A549 (cell line): ENCODE data around the gene DCLK3.

Experiments used
- MAFK ChIP-seq: fragments of 450-650 bp; IDR thresholded peaks from 2 replicates; pipeline ENCODE4 v1.6.1; 2014; ENCODE audit not compliant: partially characterized antibody
- POLR2A ChIP-seq: IDR thresholded peaks from 2 replicates; pipeline ENCODE4 v1.6.1; 2012; ENCODE audit warnings: mild to moderate bottlenecking, low read length

DNA sequence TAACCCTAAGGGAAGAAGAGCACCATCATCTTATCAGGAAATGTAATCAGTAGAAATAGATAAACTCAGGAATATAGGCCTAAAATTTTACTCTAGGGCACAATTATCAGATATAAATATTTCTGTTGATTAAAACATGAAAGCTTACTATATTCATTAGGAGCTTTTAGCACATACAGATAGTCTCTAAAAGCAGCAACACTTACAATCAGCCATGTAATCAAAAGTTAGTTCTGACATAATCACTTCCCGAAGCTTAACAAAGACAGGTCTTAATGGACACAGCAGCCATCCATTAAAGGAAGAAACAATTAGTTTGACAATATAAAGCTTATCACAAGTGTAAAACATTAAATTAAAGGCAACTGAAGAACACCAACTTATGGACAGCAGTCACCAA lies 30.6 kb downstream of the DCLK3 start:
- no peak for TF ChIP-seq MAFK
- TF ChIP-seq POLR2A: no peak
